HepG2 (cell line): ENCODE results near the gene CLCN1. TPM values are rescaled to one million over a fixed set of nuclear protein-coding genes. Genes with fewer than 3 reads are reported as not detected.

Source experiments
- ATAC-seq: fragments of 200-7000 bp; cut with Tn5 transposase; 3 replicates; pipeline ENCODE4 v1.9.1; 2020; ENCODE audit warnings: mild to moderate bottlenecking, moderate library complexity
- BruUV-seq: library from RNA; stranded (reverse); fragments of 400-500 nt; replicated peaks from 2 replicates; lab custom pipeline; 2021; lab: Mats Ljungman, UMichigan
- CTCF ChIA-PET: fragments of 300-600 bp; formaldehyde crosslinking; extraction: SDS; loops from one replicate; lab custom pipeline; 2021; ENCODE audit warnings: low total read pairs, inconsistent platforms, low intra/inter-chr PET ratio; lab: Yijun Ruan, JAX
- POLR2A ChIA-PET: fragments of 350-600 bp; sonication (Branson Sonifier 250); formaldehyde crosslinking; loops from one replicate; lab custom pipeline; 2020; ENCODE audit warnings: antibody characterized with exemption, inconsistent platforms; lab: Yijun Ruan, JAX
- DNase-seq: peaks from one replicate; pipeline ENCODE4 v3.0.0-alpha.2; 2015; ENCODE audit warnings: low spot score
- FAIRE-seq: peaks from 3 replicates; lab custom pipeline; 2011; peaks lifted over from hg19 to GRCh38; lab: Jason Lieb, UNC
- H2AFZ ChIP-seq: one replicate; pipeline ENCODE4 v1.6.1; 2011; ENCODE audit warnings: low read length, inconsistent platforms
- H3K27ac ChIP-seq: fragments of 300-600 bp; 3 replicates; pipeline ENCODE4 v1.8.0; 2011; ENCODE audit warnings: mixed run types, mild to moderate bottlenecking, mixed read lengths, low read length, inconsistent platforms; ENCODE audit not compliant: insufficient read depth; ENCODE audit errors: extremely low read length
- H3K27me3 ChIP-seq, 2 experiments: fragments of 200-600 bp in 1 of 2; 2 replicates in 1 of 2; 3 replicates in 1 of 2; pipeline versions ENCODE4 v1.6.0 to v1.8.0; 2011; ENCODE audit warnings: low read length in 2 of 2, mild to moderate bottlenecking in 2 of 2, moderate library complexity in 2 of 2, inconsistent platforms in 1 of 2; ENCODE audit not compliant: insufficient read depth in 2 of 2, control insufficient read depth in 1 of 2
- H3K36me3 ChIP-seq, 2 experiments: fragments of 200-600 bp in 1 of 2; replicated peaks in 1 of 2; 2 replicates in 1 of 2; 3 replicates in 1 of 2; pipeline versions ENCODE4 v1.5.1 to v1.8.0; 2011; ENCODE audit warnings: low read length in 2 of 2, inconsistent platforms in 1 of 2; ENCODE audit not compliant: insufficient read depth in 2 of 2, control insufficient read depth in 1 of 2
- H3K4me1 ChIP-seq: 2 replicates; pipeline ENCODE4 v1.5.1; 2012; ENCODE audit warnings: low read length, inconsistent platforms; ENCODE audit not compliant: insufficient read depth
- H3K4me2 ChIP-seq: 2 replicates; pipeline ENCODE4 v1.6.0; 2011; ENCODE audit warnings: low read depth, low read length, inconsistent platforms
- H3K4me3 ChIP-seq, 3 experiments: fragments of 200-600 bp in 1 of 3; sonication (generic), shearing (Covaris generic) in 1 of 3; replicated peaks in 1 of 3; 2 replicates each; pipeline ENCODE4 v1.5.1; 2011 to 2016; ENCODE audit warnings: low read length in 3 of 3, inconsistent platforms in 2 of 3, low read depth in 2 of 3, mild to moderate bottlenecking in 2 of 3, control low read depth in 1 of 3, mixed read lengths in 1 of 3; ENCODE audit not compliant: insufficient read depth in 1 of 3
- H3K79me2 ChIP-seq: one replicate; pipeline ENCODE4 v1.6.1; 2011; ENCODE audit warnings: low read length, inconsistent platforms; ENCODE audit not compliant: insufficient read depth
- H3K9ac ChIP-seq: 2 replicates; pipeline ENCODE4 v1.6.0; 2011; ENCODE audit warnings: mild to moderate bottlenecking, low read depth, low read length, inconsistent platforms; ENCODE audit not compliant: insufficient read depth
- H3K9me3 ChIP-seq: 2 replicates; pipeline ENCODE4 v1.5.1; 2012; ENCODE audit warnings: mild to moderate bottlenecking, low read length
- H4K20me1 ChIP-seq: 2 replicates; pipeline ENCODE4 v1.6.0; 2011; ENCODE audit warnings: inconsistent platforms, mild to moderate bottlenecking, low read length, moderate library complexity; ENCODE audit not compliant: insufficient read depth
- AHR ChIP-seq: IDR thresholded peaks from 2 replicates; pipeline ENCODE4 v1.6.1; 2018; ENCODE audit warnings: missing genetic modification reagents, missing compliant biosample characterization
- AKAP8 ChIP-seq: sonication (generic); formaldehyde crosslinking; IDR thresholded peaks from 2 replicates; pipeline ENCODE4 v1.5.1; 2020; ENCODE audit warnings: mild to moderate bottlenecking, missing genetic modification reagents
- ARNTL ChIP-seq: sonication (generic); formaldehyde crosslinking; IDR thresholded peaks from 2 replicates; pipeline ENCODE4 v1.4.0; 2020; ENCODE audit warnings: mild to moderate bottlenecking, missing genetic modification reagents
- HDAC6 ChIP-seq: fragments of 200-600 bp; sonication (generic); IDR thresholded peaks from 2 replicates; pipeline ENCODE4 v1.7.0; 2017; ENCODE audit warnings: mild to moderate bottlenecking, antibody characterized with exemption, low read length, low read depth
- HNRNPK ChIP-seq: fragments of 200-400 bp; formaldehyde crosslinking; IDR thresholded peaks from 2 replicates; pipeline ENCODE4 v1.6.1; 2018; ENCODE audit warnings: low read length, low read depth, moderate library complexity, mild to moderate bottlenecking; ENCODE audit not compliant: poor library complexity, severe bottlenecking
- MATR3 ChIP-seq: sonication (generic); formaldehyde crosslinking; IDR thresholded peaks from 2 replicates; pipeline ENCODE4 v1.4.0; 2020; ENCODE audit warnings: missing genetic modification reagents
- RFXAP ChIP-seq: sonication (generic); formaldehyde crosslinking; IDR thresholded peaks from 2 replicates; pipeline ENCODE4 v1.4.0; 2020; ENCODE audit warnings: missing genetic modification reagents, borderline replicate concordance
- SOX6 ChIP-seq, 2 experiments: fragments of 450-650 bp in 1 of 2; sonication (generic) in 1 of 2; formaldehyde crosslinking in 1 of 2; IDR thresholded peaks; 2 replicates each; pipeline versions ENCODE4 v1.4.0 to v1.6.1; 2017 to 2020; ENCODE audit warnings: antibody characterized with exemption in 1 of 2, mild to moderate bottlenecking in 1 of 2, missing genetic modification reagents in 1 of 2
- SP140L ChIP-seq: sonication (generic); formaldehyde crosslinking; IDR thresholded peaks from 2 replicates; pipeline ENCODE4 v1.4.0; 2020; ENCODE audit warnings: missing genetic modification reagents, borderline replicate concordance
- SRSF1 ChIP-seq: fragments of 200-400 bp; formaldehyde crosslinking; optimal IDR thresholded peaks from 2 replicates; pipeline ENCODE3; 2017; ENCODE audit warnings: mild to moderate bottlenecking, low read depth, low read length, moderate library complexity
- TRIM24 ChIP-seq: sonication (generic); formaldehyde crosslinking; IDR thresholded peaks from 2 replicates; pipeline ENCODE4 v1.8.0; 2022; ENCODE audit warnings: mild to moderate bottlenecking, missing genetic modification reagents
- ZNF101 ChIP-seq: sonication (generic); formaldehyde crosslinking; IDR thresholded peaks from 2 replicates; pipeline ENCODE4 v1.4.0; 2020; ENCODE audit warnings: mild to moderate bottlenecking, low read depth, missing genetic modification reagents, borderline replicate concordance
- ZNF260 ChIP-seq: sonication (generic); formaldehyde crosslinking; IDR thresholded peaks from 2 replicates; pipeline ENCODE4 v1.4.0; 2020; ENCODE audit warnings: missing genetic modification reagents, low read depth, mild to moderate bottlenecking, borderline replicate concordance
- ZNF501 ChIP-seq: sonication (generic); formaldehyde crosslinking; IDR thresholded peaks from 2 replicates; pipeline ENCODE4 v1.5.1; 2020; ENCODE audit warnings: mild to moderate bottlenecking, moderate library complexity, missing genetic modification reagents
- ZNF746 ChIP-seq: sonication (generic); formaldehyde crosslinking; IDR thresholded peaks from 2 replicates; pipeline ENCODE4 v1.8.0; 2022; ENCODE audit warnings: mild to moderate bottlenecking, missing genetic modification reagents
- ZNF749 ChIP-seq: sonication (generic); formaldehyde crosslinking; IDR thresholded peaks from 2 replicates; pipeline ENCODE4 v1.8.0; 2022; ENCODE audit warnings: mild to moderate bottlenecking, missing genetic modification reagents, moderate library complexity, borderline replicate concordance
- WGBS: methylation state at CpG from one replicate; pipeline ENCODE4 v1.1.6; 2017; ENCODE audit warnings: low lambda C conversion rate; 5-methylcytosine and 5-hydroxymethylcytosine counted together
- in situ Hi-C: cut with HindIII; loops from 2 replicates; pipeline ENCODE4 v1.10.0; 2017; ENCODE audit warnings: low pct_unique_long_range_greater_than_20kb; ENCODE audit not compliant: extremely low pct_ligation_motif_present
- intact Hi-C: fragments of 100-400 bp; cut with micrococcal nuclease; formaldehyde crosslinking; loops from one replicate; pipeline ENCODE4 v1.10.0; 2022; ENCODE audit not compliant: unreplicated experiment
- polyA plus RNA-seq, 8 experiments: library from polyadenylated mRNA; depleted of rRNA in 3 of 8; stranded (reverse) in 7 of 8; unstranded in 1 of 8; fragments of >200 nt; fragmentation: Illumina TruSeq in 4 of 8; extraction: Trizol in 4 of 8; gene quantifications; 2 replicates each; pipeline versions ENCODE4 v1.2.1 to v1.2.3, GENCODE V29; 2011 to 2016; ENCODE audit warnings: low read depth in 4 of 8, missing spikeins in 1 of 8, mixed read lengths in 1 of 8; ENCODE audit not compliant: insufficient read depth in 1 of 8
- total RNA-seq, 5 experiments: library from RNA; depleted of rRNA; stranded (reverse); fragments of >200 nt; fragmentation: Illumina TruSeq; extraction: Trizol; gene quantifications; 2 replicates each; pipeline ENCODE4 v1.2.3, GENCODE V29; 2016; ENCODE audit warnings: low read depth in 1 of 5
- TF ChIP-seq, protein P1 (sequence below): sonication (generic); formaldehyde crosslinking; IDR thresholded peaks from 2 replicates; pipeline ENCODE4 v1.5.1; 2020; ENCODE audit warnings: mild to moderate bottlenecking, missing genetic modification reagents, moderate library complexity

CLCN1 gene
- total and polyA plus RNA-seq, 2 of the 13 experiments (the other 11 are each of a cell fraction or from before 2014, with no cell fraction given), result 0.01 TPM; not detected in 1

DNA sequence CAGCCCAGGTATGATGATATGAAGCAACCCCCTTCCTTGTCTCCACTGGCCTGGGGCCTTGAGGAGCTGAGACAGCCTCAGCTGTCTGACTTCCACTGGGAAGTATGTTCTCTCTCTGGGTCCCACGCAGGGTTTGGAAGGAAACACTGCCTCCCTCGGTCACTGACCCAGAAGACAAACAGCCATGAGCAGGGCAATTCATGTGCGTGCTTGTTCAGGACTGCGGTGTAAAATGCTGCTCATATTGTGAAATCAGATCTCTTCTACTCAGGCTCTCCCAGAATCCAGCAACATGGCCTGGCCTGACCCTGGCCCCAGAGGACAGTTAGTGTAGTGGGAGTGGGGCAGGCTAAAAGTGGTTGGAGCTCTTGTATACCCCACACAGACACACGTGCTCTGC is 2.8 kb downstream of the CLCN1 start (continued):
- TF ChIP-seq SOX6 (IDR thresholded peaks at IDR 0.05), result no peak
- TF ChIP-seq SOX6 (CRISPR knock-in tag; IDR thresholded peaks at IDR 0.05), result 0 out of 2 replicates have a peak, but pooled peaks have one; percentile 12
- no peak for TF ChIP-seq RFXAP (CRISPR knock-in tag)

DNA sequence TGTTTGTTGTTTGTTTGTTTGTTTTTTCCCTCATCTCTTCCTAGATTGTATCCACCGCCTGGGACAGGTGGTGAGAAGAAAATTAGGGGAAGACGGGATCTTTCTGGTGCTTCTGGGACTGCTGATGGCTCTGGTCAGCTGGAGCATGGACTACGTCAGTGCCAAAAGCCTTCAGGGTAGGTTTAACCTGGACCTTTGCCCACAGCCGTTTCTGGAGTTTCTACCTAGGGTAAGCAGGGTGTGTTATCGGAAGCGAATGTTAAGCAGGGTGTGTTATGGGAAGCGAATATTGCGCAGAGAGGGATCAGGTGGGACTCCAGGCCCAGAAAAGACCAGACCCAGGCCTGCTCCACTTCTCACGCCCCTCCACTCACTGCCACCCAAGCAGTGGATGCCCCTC is 4.7 kb downstream of the CLCN1 start:
- H2AFZ ChIP-seq, result no peak overlapping the region
- no peaks in the 10 kb centered on the region for H3K79me2 ChIP-seq
- H3K4me3 ChIP-seq, result no peak overlapping the region
- no peak for DNase-seq
- H3K27me3 ChIP-seq, result peaks cover 0 to 7% of the 10 kb centered on the region in 2 experiments; a peak in 2 of 5 replicates
- in situ Hi-C loops, result loop anchor here (5.0 kb wide), 1 partner anchor 97 kb away; no protein-coding TSS in a partner anchor
- BruUV-seq, result no TSS peak
- H3K9me3 ChIP-seq, result no peaks in the 10 kb centered on the region
- no peak for ATAC-seq
- intact Hi-C loops, result no loop called here
- no peaks in the 10 kb centered on the region for H3K36me3 ChIP-seq
- H4K20me1 ChIP-seq, result no peaks in the 10 kb centered on the region
- 56% methylated on average over 9 of the region's 9 CpGs for WGBS
- TF ChIP-seq MATR3 (CRISPR knock-in tag), result no peak
- TF ChIP-seq SP140L, result no peak
- TF ChIP-seq, protein P1, sequence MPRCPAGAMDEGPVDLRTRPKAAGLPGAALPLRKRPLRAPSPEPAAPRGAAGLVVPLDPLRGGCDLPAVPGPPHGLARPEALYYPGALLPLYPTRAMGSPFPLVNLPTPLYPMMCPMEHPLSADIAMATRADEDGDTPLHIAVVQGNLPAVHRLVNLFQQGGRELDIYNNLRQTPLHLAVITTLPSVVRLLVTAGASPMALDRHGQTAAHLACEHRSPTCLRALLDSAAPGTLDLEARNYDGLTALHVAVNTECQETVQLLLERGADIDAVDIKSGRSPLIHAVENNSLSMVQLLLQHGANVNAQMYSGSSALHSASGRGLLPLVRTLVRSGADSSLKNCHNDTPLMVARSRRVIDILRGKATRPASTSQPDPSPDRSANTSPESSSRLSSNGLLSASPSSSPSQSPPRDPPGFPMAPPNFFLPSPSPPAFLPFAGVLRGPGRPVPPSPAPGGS (CRISPR knock-in tag), result no peak
- TF ChIP-seq HDAC6, result no peak
- no peak for TF ChIP-seq AKAP8 (CRISPR knock-in tag)
- no peak for TF ChIP-seq HNRNPK
- no peak for TF ChIP-seq ZNF749
- TF ChIP-seq SRSF1, result no peak
- no peak for TF ChIP-seq ZNF260 (CRISPR knock-in tag)
- no peak for TF ChIP-seq TRIM24 (CRISPR knock-in tag)
- no peak for TF ChIP-seq ARNTL (CRISPR knock-in tag)
- no peak for TF ChIP-seq ZNF746 (CRISPR knock-in tag)
- TF ChIP-seq ZNF101, result no peak
- TF ChIP-seq ZNF501 (CRISPR knock-in tag), result no peak
- no peak for TF ChIP-seq AHR (CRISPR knock-in tag)
- no peak overlapping the region for H3K9ac ChIP-seq
- H3K27ac ChIP-seq, result no peak overlapping the region
- POLR2A ChIA-PET, result no interaction called here
- CTCF ChIA-PET, result no interaction called here
- peaks cover 31% of the 10 kb centered on the region for H3K4me1 ChIP-seq
- FAIRE-seq, result no peak
- no peak overlapping the region for H3K4me2 ChIP-seq
